HG02678 (cell line): ENCODE data around the gene RNU6-9.
A peak's percentile ranks its signal among the peaks of the same experiment; 100 is the strongest.
"Not testable (repeated sequence)": the region's sequence is repeated elsewhere in the genome, so short reads cannot be mapped to it uniquely, and the experiment has no call there.

ENCODE experiments used
- ATAC-seq: cut with Tn5 transposase; IDR thresholded peaks from one replicate; pipeline ENCODE4 v1.9.1; 2021; ENCODE audit warnings: mild to moderate bottlenecking, moderate library complexity; ENCODE audit not compliant: unreplicated experiment

Gene RNU6-9

GRCh38 chr19:892894-893689, at the start of gene RNU6-9, which contains the start of gene MED16:
Gene RNU6-9 (plus strand): TSS chr19:893484.
Gene MED16 (minus strand): TSS chr19:893187. CDS start chr19:891131, 2,056 bp downstream.
- peak; percentile 84 for ATAC-seq

DNA sequence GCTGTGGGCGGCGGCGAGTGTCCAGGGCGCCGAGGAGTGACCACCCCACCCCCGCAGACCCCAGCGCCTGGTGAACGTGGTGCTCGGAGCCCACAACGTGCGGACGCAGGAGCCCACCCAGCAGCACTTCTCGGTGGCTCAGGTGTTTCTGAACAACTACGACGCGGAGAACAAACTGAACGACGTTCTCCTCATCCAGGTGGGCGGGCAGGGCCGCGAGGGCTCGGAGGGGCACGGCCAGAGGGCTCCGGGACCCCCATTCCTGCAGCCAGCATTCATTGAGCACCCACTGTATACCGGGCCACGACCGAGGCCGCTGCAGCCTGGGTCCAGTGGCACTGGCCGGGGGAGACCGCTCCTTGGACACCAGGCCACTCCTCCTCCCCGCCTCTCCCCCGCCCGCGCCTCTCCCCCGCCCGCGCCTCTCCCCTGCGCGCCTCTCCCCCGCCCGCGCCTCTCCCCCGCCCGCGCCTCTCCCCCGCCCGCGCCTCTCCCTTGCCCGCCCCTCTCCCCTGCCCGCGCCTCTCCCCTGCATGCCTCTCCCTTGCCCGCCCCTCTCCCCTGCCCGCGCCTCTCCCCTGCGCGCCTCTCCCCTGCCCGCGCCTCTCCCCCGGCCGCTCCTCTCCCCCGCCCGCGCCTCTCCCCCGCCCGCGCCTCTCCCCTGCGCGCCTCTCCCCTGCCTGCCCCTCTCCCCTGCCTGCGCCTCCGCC, 49.3 kb upstream of the RNU6-9 start:
- no peak for ATAC-seq

GRCh38 chr19:844546-844971, 48.7 kb upstream of the RNU6-9 start:
- ATAC-seq, result no peak

- ATAC-seq, result no peak
Measured at GRCh38 chr19:845707-846521, 47.4 kb upstream of the RNU6-9 start.

DNA sequence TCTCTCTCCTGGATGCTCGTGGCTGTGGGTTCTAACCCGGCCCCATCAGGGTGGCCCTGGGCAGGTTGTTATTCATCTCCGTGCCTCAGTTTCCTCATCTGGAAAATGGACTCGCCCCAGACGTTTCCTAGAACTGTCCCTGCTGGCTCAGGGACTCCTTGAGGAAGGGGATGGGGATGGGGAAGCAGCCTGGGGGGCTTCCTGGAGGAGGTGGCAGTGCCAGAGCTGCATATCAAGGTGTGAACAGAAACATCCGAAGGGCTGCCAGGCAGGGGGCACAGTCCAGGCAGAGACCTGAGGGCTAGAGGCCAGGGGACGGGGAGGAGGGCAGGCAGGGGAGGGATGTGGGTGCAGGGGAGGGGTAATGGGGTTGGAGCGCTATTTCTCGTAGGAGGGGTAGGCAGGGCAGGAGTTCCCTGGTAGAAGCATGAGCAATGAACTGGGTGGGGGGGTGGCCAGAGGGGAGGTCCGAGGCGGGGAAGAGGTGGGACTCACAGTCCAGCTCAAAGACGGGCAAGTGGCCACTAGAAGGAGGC, 44.8 kb upstream of the RNU6-9 start:
- ATAC-seq, result no peak

DNA sequence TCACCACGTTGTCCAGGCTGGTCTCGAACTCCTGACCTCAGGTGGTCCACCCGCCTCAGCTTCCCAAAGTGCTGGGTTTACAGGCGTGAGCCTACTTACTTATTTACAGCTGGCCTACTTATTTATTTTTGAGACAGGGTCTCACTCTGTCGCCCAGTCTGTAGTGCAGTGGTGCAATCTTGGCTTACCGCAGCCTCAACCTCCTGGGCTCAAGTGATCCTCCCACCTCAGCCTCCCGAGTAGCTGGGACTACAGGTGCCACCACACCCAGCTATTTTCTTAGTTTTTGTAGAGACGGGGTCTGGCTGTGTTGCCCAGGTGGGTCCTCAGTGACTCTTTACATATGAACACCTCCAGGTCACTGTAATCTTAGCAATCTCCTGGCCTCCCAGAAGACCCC, 44.1 kb upstream of the RNU6-9 start:
- ATAC-seq, result not testable (repeated sequence)

DNA sequence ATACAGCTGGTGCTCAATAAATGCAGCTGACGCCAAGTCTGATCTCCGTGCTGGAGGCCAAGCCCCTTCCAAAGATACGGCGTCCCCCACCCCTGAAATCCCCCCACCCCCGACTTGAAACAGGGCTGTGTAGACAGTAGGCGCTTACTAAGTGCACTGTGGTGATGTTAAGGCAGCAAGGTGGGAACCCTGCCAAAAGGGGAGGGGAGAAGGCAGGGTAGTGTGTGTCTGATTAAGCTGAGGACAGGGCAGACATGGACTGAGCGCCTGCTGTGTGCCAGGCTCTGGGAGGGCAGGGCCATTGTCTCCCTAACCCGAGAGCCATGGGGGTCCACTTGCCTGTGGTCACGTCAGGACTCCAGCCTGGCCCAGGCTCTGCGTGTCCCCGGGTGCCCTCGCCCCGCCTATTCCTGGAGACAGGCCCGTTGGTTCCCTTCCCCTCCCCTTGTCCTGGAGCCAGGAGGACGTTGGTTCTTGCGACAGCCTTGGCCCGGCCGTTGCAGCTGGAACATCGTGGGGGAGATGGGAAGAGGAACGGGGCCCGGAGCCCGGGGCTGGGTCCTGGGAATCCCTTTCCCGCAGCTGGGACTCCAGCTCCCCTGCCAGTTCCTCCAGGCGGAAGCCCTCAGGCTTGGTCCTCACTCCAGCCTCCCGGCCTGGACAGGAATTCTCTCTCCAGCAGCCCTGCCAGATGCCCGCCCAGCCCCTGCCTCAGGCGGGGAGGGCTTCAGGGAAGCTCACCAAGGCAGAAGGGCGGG, 42.9 kb upstream of the RNU6-9 start:
- ATAC-seq, result no peak

DNA sequence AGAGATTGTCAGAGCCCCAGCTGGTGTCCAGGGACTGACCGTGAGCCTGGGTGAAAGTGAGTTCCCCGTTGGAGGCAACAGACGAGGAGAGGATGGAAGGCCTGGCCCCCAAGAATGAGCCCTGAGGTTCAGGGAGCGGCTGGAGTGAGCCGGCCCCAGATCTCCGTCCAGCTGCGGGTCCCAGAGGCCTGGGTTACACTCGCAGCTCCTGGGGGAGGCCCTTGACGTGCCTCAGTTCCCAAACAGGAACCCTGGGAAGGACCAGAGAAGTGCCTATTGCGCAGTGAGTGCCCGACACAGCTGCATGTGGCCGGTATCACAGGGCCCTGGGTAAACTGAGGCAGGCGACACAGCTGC, 42.3 kb upstream of the RNU6-9 start:
- ATAC-seq, result no peak

DNA sequence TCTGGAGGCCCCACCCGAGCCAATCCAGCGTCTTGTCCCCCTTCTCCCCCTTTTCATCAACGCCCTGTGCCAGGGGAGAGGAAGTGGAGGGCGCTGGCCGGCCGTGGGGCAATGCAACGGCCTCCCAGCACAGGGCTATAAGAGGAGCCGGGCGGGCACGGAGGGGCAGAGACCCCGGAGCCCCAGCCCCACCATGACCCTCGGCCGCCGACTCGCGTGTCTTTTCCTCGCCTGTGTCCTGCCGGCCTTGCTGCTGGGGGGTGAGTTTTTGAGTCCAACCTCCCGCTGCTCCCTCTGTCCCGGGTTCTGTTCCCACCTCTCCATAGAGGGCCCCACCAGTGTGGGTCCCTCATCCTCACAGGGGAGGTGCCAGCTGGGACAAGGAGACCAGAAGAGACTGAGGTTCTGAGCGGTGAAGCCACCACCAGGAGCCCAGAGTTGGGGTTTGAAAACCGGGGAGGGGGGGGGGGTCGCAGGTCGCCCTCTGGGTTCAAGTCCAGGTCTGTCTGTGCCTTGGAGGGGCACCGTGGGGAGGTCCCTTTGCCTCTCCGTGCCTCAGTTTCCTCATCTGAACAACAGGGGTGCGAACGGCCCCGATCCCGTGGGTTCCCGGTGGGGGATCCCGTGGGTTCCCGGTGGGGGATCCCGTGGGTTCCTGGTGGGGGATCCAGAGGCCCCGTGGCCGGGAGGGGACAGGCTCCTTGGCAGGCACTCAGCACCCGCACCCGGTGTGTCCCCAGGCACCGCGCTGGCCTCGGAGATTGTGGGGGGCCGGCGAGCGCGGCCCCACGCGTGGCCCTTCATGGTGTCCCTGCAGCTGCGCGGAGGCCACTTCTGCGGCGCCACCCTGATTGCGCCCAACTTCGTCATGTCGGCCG, 40.9 kb upstream of the RNU6-9 start, which contains the start of gene ELANE:
Gene ELANE, plus strand, starts transcription at position 168 of the 878 bp plus-strand sequence. Its CDS starts 26 bp downstream, at position 194.
- ATAC-seq, result no peak

GRCh38 chr19:853014-853585, 40.2 kb upstream of the RNU6-9 start:
- no peak for ATAC-seq

- ATAC-seq, result not testable (repeated sequence)
Measured at GRCh38 chr19:853614-854220, 39.6 kb upstream of the RNU6-9 start.

GRCh38 chr19:854549-854948, 38.7 kb upstream of the RNU6-9 start:
- no peak for ATAC-seq

GRCh38 chr19:855142-855541, 38.1 kb upstream of the RNU6-9 start:
- ATAC-seq, result no peak

DNA sequence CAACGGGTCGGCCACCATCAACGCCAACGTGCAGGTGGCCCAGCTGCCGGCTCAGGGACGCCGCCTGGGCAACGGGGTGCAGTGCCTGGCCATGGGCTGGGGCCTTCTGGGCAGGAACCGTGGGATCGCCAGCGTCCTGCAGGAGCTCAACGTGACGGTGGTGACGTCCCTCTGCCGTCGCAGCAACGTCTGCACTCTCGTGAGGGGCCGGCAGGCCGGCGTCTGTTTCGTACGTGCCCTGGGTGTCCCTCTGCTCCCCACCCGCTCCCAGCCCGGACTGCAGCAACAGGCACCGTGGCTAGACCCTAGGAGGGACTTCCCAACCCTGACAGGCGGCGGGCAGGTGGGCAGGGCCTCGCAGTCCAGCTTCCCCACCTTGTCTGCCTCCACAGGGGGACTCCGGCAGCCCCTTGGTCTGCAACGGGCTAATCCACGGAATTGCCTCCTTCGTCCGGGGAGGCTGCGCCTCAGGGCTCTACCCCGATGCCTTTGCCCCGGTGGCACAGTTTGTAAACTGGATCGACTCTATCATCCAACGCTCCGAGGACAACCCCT, 37.6 kb upstream of the RNU6-9 start:
- no peak for ATAC-seq

- ATAC-seq, result no peak
Measured at GRCh38 chr19:858284-858683, 35.0 kb upstream of the RNU6-9 start.

GRCh38 chr19:858868-859843, 34.1 kb upstream of the RNU6-9 start, which contains the start of gene CFD:
Gene CFD (plus strand): TSS chr19:859664. CDS start chr19:859690, 26 bp downstream.
- ATAC-seq, result no peak
